Parathyroid adenoma (tissue), 2 donors: ENCODE data around the gene ATRIP.
"Not testable (repeated sequence)": the region's sequence is repeated elsewhere in the genome, so short reads cannot be mapped to it uniquely, and the experiment has no call there.

Experiments
- H2AFZ ChIP-seq: fragments of 300-600 bp; sonication (generic); one replicate; pipeline ENCODE4 v1.7.0; 2017; ENCODE audit warnings: antibody characterized with exemption, mild to moderate bottlenecking
- H3K27ac ChIP-seq: fragments of 300-600 bp; sonication (generic); one replicate; pipeline ENCODE4 v1.7.0; 2017
- H3K27me3 ChIP-seq: fragments of 300-600 bp; sonication (generic); one replicate; pipeline ENCODE4 v1.7.0; 2017; ENCODE audit warnings: low read length; ENCODE audit not compliant: control insufficient read depth, insufficient read depth
- H3K36me3 ChIP-seq: fragments of 300-600 bp; sonication (generic); one replicate; pipeline ENCODE4 v1.7.0; 2017; ENCODE audit warnings: low read length; ENCODE audit not compliant: control insufficient read depth, insufficient read depth
- H3K4me1 ChIP-seq: fragments of 300-600 bp; sonication (generic); one replicate; pipeline ENCODE4 v1.7.0; 2017; ENCODE audit warnings: control low read depth
- H3K4me2 ChIP-seq: fragments of 300-600 bp; sonication (generic); one replicate; pipeline ENCODE4 v1.7.0; 2017; ENCODE audit warnings: low read length
- H3K4me3 ChIP-seq: fragments of 300-600 bp; sonication (generic); one replicate; pipeline ENCODE4 v1.7.0; 2017; ENCODE audit warnings: low read depth, low read length
- H3K79me2 ChIP-seq: fragments of 300-600 bp; sonication (generic); one replicate; pipeline ENCODE4 v1.7.0; 2017; ENCODE audit warnings: control low read depth
- H3K9ac ChIP-seq: fragments of 300-600 bp; sonication (generic); one replicate; pipeline ENCODE4 v1.7.0; 2017; ENCODE audit warnings: mild to moderate bottlenecking
- H3K9me3 ChIP-seq: fragments of 300-600 bp; sonication (generic); one replicate; pipeline ENCODE4 v1.7.0; 2017; ENCODE audit warnings: low read length; ENCODE audit not compliant: control insufficient read depth
- CTCF ChIP-seq: fragments of 300-600 bp; sonication (generic); IDR thresholded peaks from one replicate; pipeline ENCODE4 v1.7.0; 2017; ENCODE audit warnings: antibody characterized with exemption, mild to moderate bottlenecking
- donor health status: primary hyperparathyroidism.

ATRIP gene

GRCh38 chr3:48459331-48459730 is 12.8 kb downstream of the ATRIP start:
- H3K4me2 ChIP-seq, result no peak overlapping the region
- no peak for TF ChIP-seq CTCF
- no peak overlapping the region for H3K27ac ChIP-seq
- no peak overlapping the region for H3K4me3 ChIP-seq
- H3K4me1 ChIP-seq, result no peaks in the 10 kb centered on the region
- no peaks in the 10 kb centered on the region for H3K27me3 ChIP-seq
- no peaks in the 10 kb centered on the region for H3K36me3 ChIP-seq
- no peak overlapping the region for H3K9ac ChIP-seq
- no peaks in the 10 kb centered on the region for H3K79me2 ChIP-seq
- no peaks in the 10 kb centered on the region for H3K9me3 ChIP-seq
- no peak overlapping the region for H2AFZ ChIP-seq

DNA sequence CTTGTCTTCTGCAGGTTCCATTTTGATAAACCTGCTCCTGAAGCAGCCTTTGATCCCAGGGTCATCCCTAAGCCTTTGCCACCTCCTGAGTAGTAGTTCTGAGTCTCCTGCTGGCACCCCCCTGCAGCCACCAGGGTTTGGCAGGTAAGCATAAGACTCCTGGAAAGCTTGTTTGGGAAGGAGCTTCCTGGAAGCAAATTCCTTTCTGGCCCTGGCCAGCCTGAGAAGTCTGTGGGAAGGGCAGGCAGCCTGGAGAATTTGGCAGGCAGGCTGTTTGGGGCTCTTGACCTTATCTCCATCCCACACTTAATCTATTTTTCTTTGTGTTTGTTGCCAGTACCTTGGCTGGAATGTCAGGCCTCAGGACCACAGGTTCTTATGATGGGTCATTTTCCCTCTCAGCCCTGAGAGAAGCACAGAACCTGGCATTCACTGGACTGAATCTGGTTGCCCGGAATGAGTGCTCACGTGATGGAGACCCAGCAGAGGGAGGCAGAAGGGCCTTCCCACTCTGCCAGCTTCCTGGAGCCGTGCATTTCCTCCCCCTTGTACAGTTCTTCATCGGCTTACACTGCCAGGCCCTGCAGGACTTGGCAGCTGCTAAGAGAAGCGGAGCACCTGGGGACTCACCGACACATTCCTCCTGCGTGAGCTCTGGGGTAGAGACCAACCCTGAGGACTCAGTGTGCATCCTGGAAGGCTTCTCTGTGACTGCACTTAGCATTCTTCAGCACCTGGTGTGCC is 13.4 kb downstream of the ATRIP start:
- Histone ChIP-seq H2AFZ (no peak overlapping the region), H3K4me1 (no peaks in the 10 kb centered on the region), H3K9me3 (no peaks in the 10 kb centered on the region), H3K4me3 (no peak overlapping the region), H3K9ac (no peak overlapping the region), H3K27ac (no peak overlapping the region), H3K27me3 (no peaks in the 10 kb centered on the region), H3K36me3 (no peaks in the 10 kb centered on the region), H3K79me2 (no peaks in the 10 kb centered on the region), H3K4me2 (no peak overlapping the region)
- TF ChIP-seq CTCF, result no peak

GRCh38 chr3:48460517-48460902 is 14.0 kb downstream of the ATRIP start:
- H3K36me3 ChIP-seq, result no peaks in the 10 kb centered on the region

GRCh38 chr3:48461767-48462166 is 15.2 kb downstream of the ATRIP start:
- not testable (repeated sequence) for H3K27ac ChIP-seq, H3K9me3 ChIP-seq, H3K36me3 ChIP-seq, H3K79me2 ChIP-seq, H3K4me2 ChIP-seq, H3K4me1 ChIP-seq, H3K27me3 ChIP-seq, H2AFZ ChIP-seq, H3K4me3 ChIP-seq, H3K9ac ChIP-seq

More at GRCh38 chr3:48460517-48460902, 14.0 kb downstream of the ATRIP start:
- Histone ChIP-seq H2AFZ (no peak overlapping the region), H3K27ac (no peak overlapping the region), H3K4me1 (no peaks in the 10 kb centered on the region), H3K79me2 (no peaks in the 10 kb centered on the region), H3K4me3 (no peak overlapping the region), H3K27me3 (no peaks in the 10 kb centered on the region), H3K9me3 (no peaks in the 10 kb centered on the region), H3K9ac (no peak overlapping the region), H3K4me2 (no peak overlapping the region)
- no peak for TF ChIP-seq CTCF

DNA sequence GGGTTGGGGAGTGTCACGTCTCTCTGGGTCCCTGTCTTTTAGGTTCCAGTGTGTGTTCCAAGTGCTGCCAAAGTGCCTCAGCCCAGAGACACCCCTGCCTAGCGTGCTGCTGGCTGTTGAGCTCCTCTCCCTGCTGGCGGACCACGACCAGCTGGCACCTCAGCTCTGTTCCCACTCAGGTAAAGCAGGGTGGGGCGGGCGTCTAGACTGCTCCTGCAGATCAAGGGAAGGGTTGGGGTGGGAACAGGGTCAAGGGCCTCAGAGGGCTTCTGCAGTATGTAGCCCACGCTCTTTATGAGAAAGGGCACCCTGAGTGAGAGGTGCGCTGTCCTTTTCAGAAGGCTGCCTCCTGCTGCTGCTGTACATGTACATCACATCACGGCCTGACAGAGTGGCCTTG is 17.2 kb downstream of the ATRIP start:
- no peak overlapping the region for H3K27ac ChIP-seq
- no peak overlapping the region for H3K4me2 ChIP-seq
- no peak for TF ChIP-seq CTCF
- peaks cover 13% of the 10 kb centered on the region for H3K4me1 ChIP-seq
- H2AFZ ChIP-seq, result no peak overlapping the region
- no peak overlapping the region for H3K9ac ChIP-seq
- no peaks in the 10 kb centered on the region for H3K27me3 ChIP-seq
- no peak overlapping the region for H3K4me3 ChIP-seq
- no peaks in the 10 kb centered on the region for H3K9me3 ChIP-seq
- H3K36me3 ChIP-seq, result no peaks in the 10 kb centered on the region
- peaks cover 6% of the 10 kb centered on the region for H3K79me2 ChIP-seq
